ENCODE results near the gene WDPCP.

- TF ChIP-seq, protein P1, sequence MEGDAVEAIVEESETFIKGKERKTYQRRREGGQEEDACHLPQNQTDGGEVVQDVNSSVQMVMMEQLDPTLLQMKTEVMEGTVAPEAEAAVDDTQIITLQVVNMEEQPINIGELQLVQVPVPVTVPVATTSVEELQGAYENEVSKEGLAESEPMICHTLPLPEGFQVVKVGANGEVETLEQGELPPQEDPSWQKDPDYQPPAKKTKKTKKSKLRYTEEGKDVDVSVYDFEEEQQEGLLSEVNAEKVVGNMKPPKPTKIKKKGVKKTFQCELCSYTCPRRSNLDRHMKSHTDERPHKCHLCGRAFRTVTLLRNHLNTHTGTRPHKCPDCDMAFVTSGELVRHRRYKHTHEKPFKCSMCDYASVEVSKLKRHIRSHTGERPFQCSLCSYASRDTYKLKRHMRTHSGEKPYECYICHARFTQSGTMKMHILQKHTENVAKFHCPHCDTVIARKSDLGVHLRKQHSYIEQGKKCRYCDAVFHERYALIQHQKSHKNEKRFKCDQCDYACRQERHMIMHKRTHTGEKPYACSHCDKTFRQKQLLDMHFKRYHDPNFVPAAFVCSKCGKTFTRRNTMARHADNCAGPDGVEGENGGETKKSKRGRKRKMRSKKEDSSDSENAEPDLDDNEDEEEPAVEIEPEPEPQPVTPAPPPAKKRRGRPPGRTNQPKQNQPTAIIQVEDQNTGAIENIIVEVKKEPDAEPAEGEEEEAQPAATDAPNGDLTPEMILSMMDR (IDR thresholded peaks at IDR 0.05) = no peak
- no peak for TF ChIP-seq POLR2A (IDR thresholded peaks at IDR 0.05)
These were observed 429.0 kb downstream of the WDPCP start for GRCh38 chr2:63159262-63159661.

Measured in vagina (tissue), 2 donors.